H9 (cell line): ENCODE results near the gene HYAL3. TPM values are rescaled to one million over a fixed set of nuclear protein-coding genes. Genes with fewer than 3 reads are reported as not detected.

Source experiments
- DNase-seq: peaks from one replicate; pipeline ENCODE4 v3.0.0-alpha.2; 2017
- H2AFZ ChIP-seq: one replicate; pipeline ENCODE4 v1.6.1; 2013; ENCODE audit warnings: mild to moderate bottlenecking, low read length, control low read depth, moderate library complexity
- H2AK5ac ChIP-seq: 2 replicates; pipeline ENCODE4 v1.6.1; 2013; ENCODE audit warnings: low read length, control low read depth, mixed read lengths; ENCODE audit not compliant: insufficient read length
- H2BK120ac ChIP-seq: one replicate; pipeline ENCODE4 v1.6.1; 2013; ENCODE audit warnings: low read depth, mild to moderate bottlenecking, low read length, control low read depth, inconsistent platforms; ENCODE audit not compliant: poor library complexity, severe bottlenecking
- H2BK12ac ChIP-seq: 2 replicates; pipeline ENCODE4 v1.6.1; 2013; ENCODE audit warnings: low read length, control low read depth, mixed read lengths, low read depth; ENCODE audit not compliant: insufficient read length
- H2BK15ac ChIP-seq: 2 replicates; pipeline ENCODE4 v1.6.1; 2013; ENCODE audit warnings: low read depth, low read length, control low read depth
- H2BK20ac ChIP-seq: one replicate; pipeline ENCODE4 v1.6.1; 2013; ENCODE audit warnings: low read depth, mild to moderate bottlenecking, low read length, control low read depth, inconsistent platforms; ENCODE audit not compliant: poor library complexity, severe bottlenecking
- H2BK5ac ChIP-seq: 2 replicates; pipeline ENCODE4 v1.6.1; 2013; ENCODE audit warnings: low read length, control low read depth, mixed read lengths; ENCODE audit not compliant: insufficient read length
- H3K14ac ChIP-seq: 2 replicates; pipeline ENCODE4 v1.6.1; 2013; ENCODE audit warnings: low read length, control low read depth; ENCODE audit not compliant: insufficient read depth
- H3K18ac ChIP-seq: 2 replicates; pipeline ENCODE4 v1.6.1; 2013; ENCODE audit warnings: low read depth, mild to moderate bottlenecking, mixed read lengths, low read length, control low read depth; ENCODE audit not compliant: insufficient read length
- H3K23ac ChIP-seq: 2 replicates; pipeline ENCODE4 v1.6.1; 2013; ENCODE audit warnings: low read length, control low read depth, mixed read lengths, low read depth; ENCODE audit not compliant: insufficient read length
- H3K23me2 ChIP-seq: 2 replicates; pipeline ENCODE4 v1.6.1; 2013; ENCODE audit warnings: low read depth, mild to moderate bottlenecking, mixed read lengths, low read length, control low read depth; ENCODE audit not compliant: insufficient read length, poor library complexity, severe bottlenecking
- H3K27ac ChIP-seq: 2 replicates; pipeline ENCODE4 v1.5.1; 2013; ENCODE audit warnings: low read length, control low read depth, mixed read lengths, low read depth; ENCODE audit not compliant: insufficient read length
- H3K27me3 ChIP-seq: 2 replicates; pipeline ENCODE4 v1.6.1; 2013; ENCODE audit warnings: low read length, control low read depth, inconsistent platforms; ENCODE audit not compliant: insufficient read depth
- H3K4ac ChIP-seq: 2 replicates; pipeline ENCODE4 v1.6.1; 2013; ENCODE audit warnings: low read depth, mild to moderate bottlenecking, control low read depth, inconsistent platforms, low read length, moderate library complexity
- H3K4me1 ChIP-seq: 2 replicates; pipeline ENCODE4 v1.6.1; 2013; ENCODE audit warnings: low read length, control low read depth, inconsistent platforms; ENCODE audit not compliant: insufficient read depth
- H3K4me2 ChIP-seq: 2 replicates; pipeline ENCODE4 v1.6.1; 2013; ENCODE audit warnings: low read length, control low read depth, mixed read lengths; ENCODE audit not compliant: insufficient read length, insufficient read depth
- H3K56ac ChIP-seq: 2 replicates; pipeline ENCODE4 v1.6.1; 2013; ENCODE audit warnings: low read depth, mild to moderate bottlenecking, mixed read lengths, low read length, control low read depth; ENCODE audit not compliant: insufficient read length
- H3K79me1 ChIP-seq: 2 replicates; pipeline ENCODE4 v1.6.1; 2013; ENCODE audit warnings: low read depth, mild to moderate bottlenecking, moderate library complexity, low read length, control low read depth, inconsistent platforms; ENCODE audit not compliant: insufficient read depth, poor library complexity, severe bottlenecking
- H3K79me2 ChIP-seq: 2 replicates; pipeline ENCODE4 v1.6.1; 2013; ENCODE audit warnings: low read length, control low read depth, inconsistent platforms; ENCODE audit not compliant: insufficient read depth
- H3K9ac ChIP-seq: 2 replicates; pipeline ENCODE4 v1.6.1; 2013; ENCODE audit warnings: low read length, control low read depth, mixed read lengths; ENCODE audit not compliant: insufficient read length; ENCODE audit errors: extremely low read depth
- H3K9me3 ChIP-seq: one replicate; pipeline ENCODE4 v1.6.1; 2013; ENCODE audit warnings: low read depth, low read length, inconsistent platforms; ENCODE audit not compliant: control insufficient read depth
- H3T11ph ChIP-seq: one replicate; pipeline ENCODE4 v1.6.1; 2013; ENCODE audit warnings: mild to moderate bottlenecking, low read length, control low read depth, inconsistent platforms
- H4K20me1 ChIP-seq: one replicate; pipeline ENCODE4 v1.6.1; 2013; ENCODE audit not compliant: control insufficient read depth, insufficient read length, insufficient read depth
- H4K5ac ChIP-seq: 2 replicates; pipeline ENCODE4 v1.6.1; 2013; ENCODE audit warnings: low read depth, mild to moderate bottlenecking, mixed read lengths, low read length, control low read depth; ENCODE audit not compliant: insufficient read length
- H4K8ac ChIP-seq: replicated peaks from 2 replicates; pipeline ENCODE4 v1.6.1; 2013; ENCODE audit warnings: low read length, control low read depth, mixed read lengths, low read depth; ENCODE audit not compliant: insufficient read length
- H4K91ac ChIP-seq: 2 replicates; pipeline ENCODE4 v1.6.1; 2013; ENCODE audit warnings: low read depth, mild to moderate bottlenecking, moderate library complexity, mixed read lengths, low read length, control low read depth; ENCODE audit not compliant: insufficient read length
- H3K27ac Mint-ChIP-seq, 3 experiments: 2 replicates in 2 of 3; 3 replicates in 1 of 3; pipeline ENCODE4 v1.8.0; 2020 to 2021; ENCODE audit warnings: mixed read lengths in 3 of 3, mild to moderate bottlenecking in 1 of 3, moderate library complexity in 1 of 3
- H3K27me3 Mint-ChIP-seq: 2 replicates; pipeline ENCODE4 v1.8.0; 2021; ENCODE audit warnings: low read depth, mild to moderate bottlenecking, moderate library complexity, mixed read lengths
- H3K36me3 Mint-ChIP-seq, 3 experiments: 2 replicates in 2 of 3; 3 replicates in 1 of 3; pipeline ENCODE4 v1.8.0; 2020 to 2021; ENCODE audit warnings: low read depth in 3 of 3, mixed read lengths in 3 of 3; ENCODE audit not compliant: insufficient read depth in 1 of 3
- H3K4me1 Mint-ChIP-seq, 2 experiments: 2 replicates each; pipeline ENCODE4 v1.8.0; 2020; ENCODE audit warnings: mixed read lengths in 2 of 2
- H3K4me3 Mint-ChIP-seq, 2 experiments: 2 replicates in 1 of 2; 3 replicates in 1 of 2; pipeline ENCODE4 v1.8.0; 2020 to 2021; ENCODE audit warnings: mild to moderate bottlenecking in 2 of 2, mixed read lengths in 2 of 2, moderate library complexity in 1 of 2
- H3K9me3 Mint-ChIP-seq, 2 experiments: 2 replicates in 1 of 2; 3 replicates in 1 of 2; pipeline ENCODE4 v1.8.0; 2020; ENCODE audit warnings: mild to moderate bottlenecking in 2 of 2, mixed read lengths in 2 of 2, moderate library complexity in 1 of 2
- CTCF ChIP-seq: fragments of 200-600 bp; sonication (generic); conservative IDR thresholded peaks from 3 replicates; pipeline ENCODE4 v1.8.0; 2021; ENCODE audit warnings: antibody characterized with exemption, mild to moderate bottlenecking
- WGBS: extraction: QIAGEN DNeasy Blood & Tissue Kit; methylation state at CpG from one replicate; pipeline ENCODE4 v1.1.7; 2013; ENCODE audit warnings: missing lambda C conversion rate, low lambda C conversion rate, mixed read lengths; ENCODE audit not compliant: insufficient read length; ENCODE audit errors: extremely low coverage; 5-methylcytosine and 5-hydroxymethylcytosine counted together
- total RNA-seq: library from RNA; stranded (reverse); gene quantifications from 2 replicates; pipeline ENCODE4 v1.2.1, GENCODE V29; 2021

HYAL3 gene
- total RNA-seq, 1 experiment from 2014 or later, result 3.1 TPM

- H2BK15ac ChIP-seq, result no peak overlapping the region
- H4K8ac ChIP-seq, result no peak overlapping the region
- peak overlapping the region in 1 of 3 experiments; percentile 82; a peak in 2 of 7 replicates for H3K27ac Mint-ChIP-seq
- H3K14ac ChIP-seq, result no peak overlapping the region
- no peaks in the 10 kb centered on the region for H3K9me3 ChIP-seq
- no peak overlapping the region for H3K23ac ChIP-seq
- no peaks in the 10 kb centered on the region for H3K4me1 ChIP-seq
- no peak overlapping the region for H3K4ac ChIP-seq
- peaks cover 3% of the 10 kb centered on the region; the same call in 1 of the 2 replicates for H3K79me2 ChIP-seq
- H3K9me3 Mint-ChIP-seq, result no peaks in the 10 kb centered on the region; a peak in 1 of 5 replicates
- no peak overlapping the region; a peak in 1 of 5 replicates for H3K4me3 Mint-ChIP-seq
- H3T11ph ChIP-seq, result no peak overlapping the region
- no peak for TF ChIP-seq CTCF
- H4K91ac ChIP-seq, result no peak overlapping the region
- no peak overlapping the region for H3K9ac ChIP-seq
- no peak overlapping the region for H2BK5ac ChIP-seq
- no peaks in the 10 kb centered on the region for H4K20me1 ChIP-seq
- no peak overlapping the region for H3K27ac ChIP-seq
- H4K5ac ChIP-seq, result no peak overlapping the region
- H2BK20ac ChIP-seq, result no peak overlapping the region
- H3K79me1 ChIP-seq, result no peaks in the 10 kb centered on the region
- peaks cover 16 to 18% of the 10 kb centered on the region in 2 experiments for H3K4me1 Mint-ChIP-seq
- H3K18ac ChIP-seq, result no peak overlapping the region
- no peak overlapping the region for H2AFZ ChIP-seq
- peaks cover 11% of the 10 kb centered on the region for H3K23me2 ChIP-seq
- H2BK120ac ChIP-seq, result no peak overlapping the region
- no peak for DNase-seq
- no peak overlapping the region for H3K4me2 ChIP-seq
- no peaks in the 10 kb centered on the region for H3K27me3 Mint-ChIP-seq
- H3K36me3 Mint-ChIP-seq, result peaks cover 9 to 21% (median 13%) of the 10 kb centered on the region in 3 experiments; a peak in 6 of 7 replicates
- H2AK5ac ChIP-seq, result no peak overlapping the region
- WGBS, result no CpG with 5 or more reads among the region's 22 CpGs
- no peak overlapping the region for H3K56ac ChIP-seq
- H2BK12ac ChIP-seq, result no peak overlapping the region
- H3K27me3 ChIP-seq, result no peaks in the 10 kb centered on the region
These were observed 4.5 kb downstream of the HYAL3 start for GRCh38 chr3:50294492-50295403.
